Aorta (tissue), 5 donors: ENCODE data around the gene ZDHHC8. TPM values are rescaled to one million over a fixed set of nuclear protein-coding genes. Genes with fewer than 3 reads are reported as not detected.

Experiments
- ATAC-seq: fragments of 200-7000 bp; cut with Tn5 transposase; one replicate; pipeline ENCODE4 v1.9.1; 2022; ENCODE audit warnings: moderate library complexity; ENCODE audit not compliant: low FRiP score
- DNase-seq, 2 donors: peaks; one replicate each; pipeline ENCODE4 v3.0.0-alpha.2; 2020
- H3K27ac ChIP-seq, 2 donors: one replicate each; pipeline ENCODE4 v1.5.1; 2013; ENCODE audit warnings: low read length in 2 of 2, mild to moderate bottlenecking in 2 of 2, moderate library complexity in 2 of 2, control low read depth in 1 of 2, inconsistent platforms in 1 of 2, low read depth in 1 of 2
- H3K27me3 ChIP-seq, 2 donors: one replicate each; pipeline ENCODE4 v1.6.1; 2013; ENCODE audit warnings: control low read depth in 1 of 2, low read length in 1 of 2, mild to moderate bottlenecking in 1 of 2, moderate library complexity in 1 of 2; ENCODE audit not compliant: insufficient read depth in 2 of 2, control insufficient read depth in 1 of 2
- H3K36me3 ChIP-seq, 2 donors: one replicate each; pipeline ENCODE4 v1.6.1; 2013; ENCODE audit warnings: control low read depth in 1 of 2, low read length in 1 of 2, mild to moderate bottlenecking in 1 of 2; ENCODE audit not compliant: insufficient read depth in 2 of 2, control insufficient read depth in 1 of 2
- H3K4me1 ChIP-seq, 2 donors: one replicate each; pipeline ENCODE4 v1.6.1; 2013; ENCODE audit warnings: low read length in 2 of 2, control low read depth in 1 of 2, mild to moderate bottlenecking in 1 of 2, moderate library complexity in 1 of 2; ENCODE audit not compliant: insufficient read depth in 2 of 2, control insufficient read depth in 1 of 2
- H3K4me3 ChIP-seq, 2 donors: one replicate each; pipeline ENCODE4 v1.5.1; 2013; ENCODE audit warnings: low read length in 2 of 2, control low read depth in 1 of 2, mild to moderate bottlenecking in 1 of 2
- H3K9me3 ChIP-seq: one replicate; pipeline ENCODE4 v1.6.1; 2013; ENCODE audit warnings: mild to moderate bottlenecking, low read length; ENCODE audit not compliant: control insufficient read depth
- WGBS, 2 donors: extraction: QIAGEN DNeasy Blood & Tissue Kit; methylation state at CpG; one replicate each; pipeline ENCODE4 v1.1.7; 2013; 5-methylcytosine and 5-hydroxymethylcytosine counted together
- intact Hi-C, 2 donors: fragments of 100-400 bp; cut with DNase I; formaldehyde crosslinking; loops; one replicate each; pipeline versions ENCODE4 v1.14.2 to v1.15.0; 2022
- polyA plus RNA-seq, 2 donors: library from polyadenylated mRNA; stranded (reverse); fragments of 200-250 nt; gene quantifications; one replicate each; pipeline ENCODE4 v1.2.3, GENCODE V29; 2013
- total RNA-seq, 2 donors: library from RNA; stranded (reverse); fragmentation: NEBNext Ultra II Directional; extraction: Animal tissue kit (Norgen Biotek cat#: 25700); gene quantifications; one replicate each; pipeline ENCODE4 v1.2.1, GENCODE V29; 2021
- donor health status: healthy with polysubstance abuse.
- donor health status: Bipolar disorder and iron deficiency.
- donor health status: DM: no; HTN: no; CAD: no.
- donor health status: DM: no; HTN: no; CAD: no.
- donor health status: DM: yes; HTN: yes; CAD: no.

Gene ZDHHC8
- total and polyA plus RNA-seq, 4 donors, result 6.3 to 71.9 (median 46.5) TPM

DNA sequence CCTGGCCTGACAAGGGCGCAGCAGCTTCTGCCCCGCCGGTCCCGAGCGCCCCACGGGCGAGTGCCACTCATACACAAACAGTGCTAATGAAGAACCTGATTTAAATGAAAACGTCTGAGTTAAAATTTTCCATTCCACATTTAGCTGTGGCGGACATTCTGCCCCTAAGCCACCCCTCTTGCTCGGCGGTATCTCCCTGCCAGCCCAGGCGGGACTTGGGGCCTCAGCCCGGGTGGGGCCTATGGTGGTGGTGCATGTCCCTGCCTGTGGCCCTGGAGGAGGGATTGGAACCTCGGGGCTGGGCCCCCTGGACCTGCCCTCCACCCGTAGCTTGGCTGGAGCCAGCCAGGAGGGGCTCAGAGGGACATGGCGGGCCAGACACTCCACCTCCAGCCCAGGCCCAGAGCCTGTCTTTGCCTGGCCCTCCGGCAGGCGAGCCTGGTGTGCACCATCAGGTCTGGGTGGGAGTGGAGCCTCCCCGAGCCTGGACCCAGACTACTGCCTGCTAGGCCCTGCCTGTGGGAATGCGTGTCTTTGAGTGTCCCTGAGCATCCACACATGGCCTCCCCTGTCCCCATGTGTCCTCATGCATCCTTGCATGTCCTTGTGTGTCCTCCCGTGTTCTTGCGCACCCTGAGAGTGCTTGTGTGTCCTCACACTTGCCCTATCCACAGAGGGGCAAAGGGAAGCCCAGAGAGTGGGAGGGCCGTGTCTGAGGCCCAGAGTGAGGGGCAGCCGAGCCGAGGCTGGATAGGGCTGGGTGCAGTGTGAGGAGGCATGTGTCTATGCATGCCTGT is 4.4 kb downstream of the ZDHHC8 start:
- no peak overlapping the region for H3K4me3 ChIP-seq
- ATAC-seq (no peak), DNase-seq (no peak)
- no peaks in the 10 kb centered on the region for H3K27me3 ChIP-seq
- intact Hi-C loops, result no loop called here
- WGBS, 2 donors, result 52 to 66% methylated on average over 25 of the region's 25 CpGs
- H3K36me3 ChIP-seq, result no peaks in the 10 kb centered on the region
- no peaks in the 10 kb centered on the region for H3K4me1 ChIP-seq
- H3K27ac ChIP-seq, result no peak overlapping the region
- no peaks in the 10 kb centered on the region for H3K9me3 ChIP-seq

DNA sequence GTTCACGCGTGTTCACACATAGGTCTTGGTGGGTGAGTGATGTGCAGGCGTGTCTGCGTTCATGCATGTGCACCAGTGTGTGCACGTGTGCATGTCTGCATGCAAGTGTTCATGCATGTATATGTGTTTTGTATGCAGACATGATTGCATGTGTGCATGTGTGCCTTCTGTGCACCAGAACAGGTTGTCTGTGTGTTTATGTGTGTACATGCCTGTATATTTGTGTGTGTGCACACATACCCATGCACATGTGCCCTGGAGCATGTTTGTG is 4.9 kb downstream of the ZDHHC8 start:
- H3K36me3 ChIP-seq, result no peaks in the 10 kb centered on the region
- intact Hi-C loops, result no loop called here
- no peak for ATAC-seq
- H3K4me3 ChIP-seq, result no peak overlapping the region
- DNase-seq, result no peak
- 92 to 94% methylated on average over 5 of the region's 5 CpGs for WGBS, 2 donors
- no peaks in the 10 kb centered on the region for H3K4me1 ChIP-seq
- H3K9me3 ChIP-seq, result no peaks in the 10 kb centered on the region
- no peaks in the 10 kb centered on the region for H3K27me3 ChIP-seq
- H3K27ac ChIP-seq, result no peak overlapping the region

DNA sequence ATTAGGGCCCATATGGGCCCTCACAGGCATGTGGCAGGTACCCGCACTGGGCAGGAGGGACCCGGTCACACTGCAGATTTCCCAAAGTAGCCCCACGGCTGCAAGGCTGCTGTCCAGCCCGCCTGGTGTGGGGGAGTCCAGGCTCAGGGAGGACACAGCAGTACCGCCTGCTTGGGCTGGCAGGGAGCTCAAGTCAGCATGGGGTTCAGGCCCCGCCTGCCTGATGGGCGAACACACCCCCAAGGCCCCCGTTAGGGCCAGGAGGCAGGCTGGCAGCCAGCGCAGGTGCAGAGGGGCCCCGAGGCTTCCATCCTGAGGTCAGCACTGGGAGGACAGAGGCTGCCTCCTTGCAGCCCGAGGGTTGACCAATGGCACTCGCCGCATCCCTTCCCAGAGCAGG is 5.5 kb downstream of the ZDHHC8 start:
- intact Hi-C loops, result no loop called here
- WGBS, 2 donors, result 62 to 63% methylated on average over 13 of the region's 13 CpGs
- Histone ChIP-seq H3K27me3 (no peaks in the 10 kb centered on the region), H3K36me3 (no peaks in the 10 kb centered on the region), H3K9me3 (no peaks in the 10 kb centered on the region), H3K27ac (no peak overlapping the region), H3K4me1 (no peaks in the 10 kb centered on the region), H3K4me3 (no peak overlapping the region)
- ATAC-seq (no peak), DNase-seq (no peak)

- H3K27me3 ChIP-seq, result no peaks in the 10 kb centered on the region
- H3K4me1 ChIP-seq, result no peaks in the 10 kb centered on the region
- WGBS, 2 donors, result 11 to 13% methylated on average over 26 of the region's 26 CpGs
- H3K27ac ChIP-seq, result no peak overlapping the region
- DNase-seq (no peak), ATAC-seq (no peak)
- intact Hi-C loops, result no loop called here
- no peak overlapping the region for H3K4me3 ChIP-seq
- no peaks in the 10 kb centered on the region for H3K36me3 ChIP-seq
- H3K9me3 ChIP-seq, result no peaks in the 10 kb centered on the region
Measured at GRCh38 chr22:20137671-20138416, 6.2 kb downstream of the ZDHHC8 start.

- intact Hi-C loops, result no loop called here
- Histone ChIP-seq H3K4me1 (no peaks in the 10 kb centered on the region), H3K36me3 (no peaks in the 10 kb centered on the region), H3K27me3 (no peaks in the 10 kb centered on the region), H3K27ac (no peak overlapping the region), H3K4me3 (no peak overlapping the region), H3K9me3 (no peaks in the 10 kb centered on the region)
- ATAC-seq (no peak), DNase-seq (no peak)
- 42 to 45% methylated on average over 4 of the region's 4 CpGs for WGBS, 2 donors
Measured at GRCh38 chr22:20138417-20138738, 6.8 kb downstream of the ZDHHC8 start.

- Histone ChIP-seq H3K4me1 (no peaks in the 10 kb centered on the region), H3K36me3 (no peaks in the 10 kb centered on the region), H3K27me3 (no peaks in the 10 kb centered on the region), H3K4me3 (no peak overlapping the region), H3K27ac (no peak overlapping the region), H3K9me3 (no peaks in the 10 kb centered on the region)
- intact Hi-C loops, result no loop called here
- WGBS, 2 donors, result 88 to 94% methylated on average over 15 to 16 of the region's 16 CpGs
- no peak for ATAC-seq
- no peak for DNase-seq
Measured at GRCh38 chr22:20138868-20139267, 7.3 kb downstream of the ZDHHC8 start.

- H3K36me3 ChIP-seq, result no peaks in the 10 kb centered on the region
- no peak overlapping the region for H3K4me3 ChIP-seq
- H3K4me1 ChIP-seq, result no peaks in the 10 kb centered on the region
- DNase-seq (no peak), ATAC-seq (no peak)
- no peaks in the 10 kb centered on the region for H3K27me3 ChIP-seq
- no peak overlapping the region for H3K27ac ChIP-seq
- WGBS, 2 donors, result 95 to 96% methylated on average over 36 of the region's 36 CpGs
- intact Hi-C loops, result no loop called here
- no peaks in the 10 kb centered on the region for H3K9me3 ChIP-seq
Measured at GRCh38 chr22:20139391-20140106, 7.9 kb downstream of the ZDHHC8 start.

- DNase-seq (no peak), ATAC-seq (no peak)
- Histone ChIP-seq H3K27ac (no peak overlapping the region), H3K9me3 (no peaks in the 10 kb centered on the region), H3K4me1 (no peaks in the 10 kb centered on the region), H3K27me3 (no peaks in the 10 kb centered on the region), H3K36me3 (no peaks in the 10 kb centered on the region), H3K4me3 (no peak overlapping the region)
- intact Hi-C loops, result no loop called here
- 85 to 90% methylated on average over 11 of the region's 11 CpGs for WGBS, 2 donors
Measured at GRCh38 chr22:20140107-20140445, 8.5 kb downstream of the ZDHHC8 start.

DNA sequence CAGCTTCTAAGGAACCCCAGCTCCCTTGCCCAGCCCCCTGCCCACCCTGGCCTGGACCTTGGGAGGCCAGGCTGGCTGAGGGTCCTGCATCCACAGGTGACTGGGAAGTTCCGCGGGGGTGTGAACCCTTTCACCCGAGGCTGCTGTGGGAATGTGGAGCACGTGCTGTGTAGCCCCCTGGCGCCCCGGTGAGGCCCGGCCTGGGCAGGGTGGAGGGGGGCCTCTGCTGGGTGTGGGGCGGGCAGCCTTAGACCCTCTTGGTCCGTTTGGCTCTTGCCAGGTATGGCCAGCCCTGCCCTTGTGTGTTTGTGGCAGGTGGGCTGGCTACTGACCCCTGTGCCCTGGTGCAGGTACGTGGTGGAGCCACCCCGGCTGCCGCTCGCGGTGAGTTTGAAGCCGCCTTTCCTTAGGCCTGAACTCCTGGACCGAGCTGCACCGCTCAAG is 8.9 kb downstream of the ZDHHC8 start:
- no peaks in the 10 kb centered on the region for H3K36me3 ChIP-seq
- H3K4me3 ChIP-seq, result no peak overlapping the region
- 92 to 94% methylated on average over 16 to 17 of the region's 17 CpGs for WGBS, 2 donors
- H3K27me3 ChIP-seq, result no peaks in the 10 kb centered on the region
- intact Hi-C loops, result no loop called here
- H3K4me1 ChIP-seq, result no peaks in the 10 kb centered on the region
- no peak overlapping the region for H3K27ac ChIP-seq
- DNase-seq, result no peak
- no peaks in the 10 kb centered on the region for H3K9me3 ChIP-seq
- ATAC-seq, result no peak
